ENCODE measurements around the gene FOXD3.

FOXD3 gene

GRCh38 chr1:63322114-63322943 is at the start of gene FOXD3:
FOXD3 (plus strand) TSS chr1:63322567; CDS start chr1:63323059, 492 bp downstream.
- H3K27ac ChIP-seq, result no peak within 1 kb of the TSS
- H3K36me3 ChIP-seq (replicated peaks), result no peaks in the 10 kb centered on the region
- peaks cover 85% of the 10 kb centered on the region for H3K27me3 ChIP-seq (replicated peaks)
- peak within 1 kb of the TSS; percentile 47 for H3K4me3 ChIP-seq (ENCODE audit: low read depth, low read length)
- no peak for DNase-seq
- in situ Hi-C loops (cut with HindIII; ENCODE audit: low pct_ligation_motif_present, low sequenced_read_pairs), result no loop called here
- no peak for TF ChIP-seq CTCF (IDR thresholded peaks at IDR 0.05; ENCODE audit: low read depth, low read length, missing control alignments)

GRCh38 chr1:63272811-63273210 is 49.6 kb upstream of the FOXD3 start:
- no peak overlapping the region for H3K27ac ChIP-seq
- H3K36me3 ChIP-seq (replicated peaks), result no peaks in the 10 kb centered on the region
- H3K27me3 ChIP-seq (replicated peaks), result peaks cover 14% of the 10 kb centered on the region
- no peak for TF ChIP-seq CTCF (IDR thresholded peaks at IDR 0.05; ENCODE audit: low read depth, low read length, missing control alignments)
- H3K4me3 ChIP-seq (ENCODE audit: low read depth, low read length), result no peak overlapping the region
- no peak for DNase-seq
- in situ Hi-C loops (cut with HindIII; ENCODE audit: low pct_ligation_motif_present, low sequenced_read_pairs), result no loop called here

GRCh38 chr1:63274371-63274770 is 48.0 kb upstream of the FOXD3 start:
- DNase-seq, result no peak
- Histone ChIP-seq H3K27me3 (replicated peaks) (peaks cover 14% of the 10 kb centered on the region), H3K27ac (no peak overlapping the region), H3K36me3 (replicated peaks) (no peaks in the 10 kb centered on the region), H3K4me3 (ENCODE audit: low read depth, low read length) (no peak overlapping the region)
- in situ Hi-C loops (cut with HindIII; ENCODE audit: low pct_ligation_motif_present, low sequenced_read_pairs), result no loop called here
- TF ChIP-seq CTCF (IDR thresholded peaks at IDR 0.05; ENCODE audit: low read depth, low read length, missing control alignments), result no peak

- no peak overlapping the region for H3K4me3 ChIP-seq (ENCODE audit: low read depth, low read length)
- H3K27ac ChIP-seq, result no peak overlapping the region
- no peaks in the 10 kb centered on the region for H3K36me3 ChIP-seq (replicated peaks)
- no peak for DNase-seq
- TF ChIP-seq CTCF (IDR thresholded peaks at IDR 0.05; ENCODE audit: low read depth, low read length, missing control alignments), result no peak
- H3K27me3 ChIP-seq (replicated peaks), result peaks cover 14% of the 10 kb centered on the region
- in situ Hi-C loops (cut with HindIII; ENCODE audit: low pct_ligation_motif_present, low sequenced_read_pairs), result no loop called here
Measured at GRCh38 chr1:63274979-63275378, 47.4 kb upstream of the FOXD3 start.

- in situ Hi-C loops (cut with HindIII; ENCODE audit: low pct_ligation_motif_present, low sequenced_read_pairs), result no loop called here
- peaks cover 14% of the 10 kb centered on the region for H3K27me3 ChIP-seq (replicated peaks)
- no peak overlapping the region for H3K27ac ChIP-seq
- no peaks in the 10 kb centered on the region for H3K36me3 ChIP-seq (replicated peaks)
- H3K4me3 ChIP-seq (ENCODE audit: low read depth, low read length), result peak overlapping the region; percentile 10
- TF ChIP-seq CTCF (IDR thresholded peaks at IDR 0.05; ENCODE audit: low read depth, low read length, missing control alignments), result peak; percentile 19
- DNase-seq, result no peak
Measured at GRCh38 chr1:63276624-63277023, 45.7 kb upstream of the FOXD3 start.
